Stimulated activated naive B cell treated with anti-CD40 and anti-IgM and Interleukin-4, amounts not matched to agents 10 μg/mL and 1 μg/mL and 100 μg/mL, for 72 hours (primary cell): ENCODE data around the gene MOB3B.
A peak's percentile ranks its signal among the peaks of the same experiment; 100 is the strongest.

Source experiments
- ATAC-seq, 2 donors: fragments of 150-1000 bp; cut with Tn5 transposase; replicated peaks; 2 replicates each; pipeline ENCODE4 v1.10.0; 2021; ENCODE audit warnings: moderate library complexity in 1 of 2
- DNase-seq: peaks from one replicate; pipeline ENCODE4 v3.0.0; 2021
- H3K27ac Mint-ChIP-seq: one replicate; pipeline ENCODE4 v1.8.0; 2022; ENCODE audit warnings: mild to moderate bottlenecking, mixed read lengths
- H3K27me3 Mint-ChIP-seq, 2 donors: one replicate each; pipeline ENCODE4 v1.8.0; 2022; ENCODE audit warnings: mixed read lengths in 2 of 2
- H3K36me3 Mint-ChIP-seq, 2 donors: one replicate each; pipeline ENCODE4 v1.8.0; 2022; ENCODE audit warnings: mixed read lengths in 2 of 2, mild to moderate bottlenecking in 1 of 2
- H3K4me1 Mint-ChIP-seq, 2 donors: one replicate each; pipeline ENCODE4 v1.8.0; 2022; ENCODE audit warnings: mixed read lengths in 2 of 2, mild to moderate bottlenecking in 1 of 2
- H3K4me3 Mint-ChIP-seq, 2 donors: one replicate each; pipeline ENCODE4 v1.8.0; 2022; ENCODE audit warnings: mild to moderate bottlenecking in 2 of 2, mixed read lengths in 2 of 2, moderate library complexity in 1 of 2
- H3K9me3 Mint-ChIP-seq, 2 donors: one replicate each; pipeline ENCODE4 v1.8.0; 2022; ENCODE audit warnings: mixed read lengths in 2 of 2, mild to moderate bottlenecking in 1 of 2

The MOB3B gene

GRCh38 chr9:27489087-27489876 is 40.3 kb downstream of the MOB3B start:
- DNase-seq (peak; percentile 27), ATAC-seq (peak; percentile 76 to 78)
- peak overlapping the region; percentile 5 to 20 for H3K4me3 Mint-ChIP-seq
- peaks cover 0 to 2% of the 10 kb centered on the region in 2 donors for H3K9me3 Mint-ChIP-seq
- peaks cover 2 to 3% of the 10 kb centered on the region in 2 donors for H3K36me3 Mint-ChIP-seq
- H3K27me3 Mint-ChIP-seq, result no peaks in the 10 kb centered on the region
- peaks cover 44 to 80% of the 10 kb centered on the region in 2 donors for H3K4me1 Mint-ChIP-seq
- no peak overlapping the region for H3K27ac Mint-ChIP-seq

- H3K9me3 Mint-ChIP-seq, result no peaks in the 10 kb centered on the region
- H3K27me3 Mint-ChIP-seq, result no peaks in the 10 kb centered on the region
- H3K27ac Mint-ChIP-seq, result no peak overlapping the region
- ATAC-seq (no peak), DNase-seq (no peak)
- no peak overlapping the region for H3K4me3 Mint-ChIP-seq
- no peaks in the 10 kb centered on the region for H3K36me3 Mint-ChIP-seq
- H3K4me1 Mint-ChIP-seq, result peaks cover 53 to 89% of the 10 kb centered on the region in 2 donors
These were observed 41.7 kb downstream of the MOB3B start for GRCh38 chr9:27487927-27488326.

- Mint-ChIP-seq H3K4me1 (peaks cover 58 to 91% of the 10 kb centered on the region in 2 donors), H3K27me3 (no peaks in the 10 kb centered on the region), H3K27ac (no peak overlapping the region), H3K36me3 (no peaks in the 10 kb centered on the region), H3K4me3 (no peak overlapping the region), H3K9me3 (no peaks in the 10 kb centered on the region)
- no peak for ATAC-seq
- no peak for DNase-seq
These were observed 42.4 kb downstream of the MOB3B start for GRCh38 chr9:27487128-27487640.

GRCh38 chr9:27485158-27485557 is 44.5 kb downstream of the MOB3B start:
- H3K4me1 Mint-ChIP-seq, result peaks cover 62 to 93% of the 10 kb centered on the region in 2 donors
- ATAC-seq (peak; percentile 76 to 80), DNase-seq (peak; percentile 24)
- no peak overlapping the region for H3K27ac Mint-ChIP-seq
- no peaks in the 10 kb centered on the region for H3K27me3 Mint-ChIP-seq
- H3K9me3 Mint-ChIP-seq, result no peaks in the 10 kb centered on the region
- H3K36me3 Mint-ChIP-seq, result peaks cover 0 to 4% of the 10 kb centered on the region in 2 donors
- H3K4me3 Mint-ChIP-seq, result peak overlapping the region in 1 of 2 donors; percentile 15

- Mint-ChIP-seq H3K4me3 (peak overlapping the region; percentile 44 to 64), H3K9me3 (peaks cover 0 to 1% of the 10 kb centered on the region in 2 donors), H3K36me3 (peaks cover 0 to 5% of the 10 kb centered on the region in 2 donors), H3K4me1 (peaks cover 50 to 90% of the 10 kb centered on the region in 2 donors), H3K27ac (no peak overlapping the region), H3K27me3 (no peaks in the 10 kb centered on the region)
- ATAC-seq (peak; percentile 84 to 87), DNase-seq (peak; percentile 26)
These were observed 46.0 kb downstream of the MOB3B start for GRCh38 chr9:27483576-27483975.

GRCh38 chr9:27482709-27483108 is 46.9 kb downstream of the MOB3B start:
- DNase-seq (no peak), ATAC-seq (no peak)
- no peaks in the 10 kb centered on the region for H3K27me3 Mint-ChIP-seq
- H3K4me3 Mint-ChIP-seq, result no peak overlapping the region
- H3K27ac Mint-ChIP-seq, result peak overlapping the region; percentile 65
- peaks cover 2 to 5% of the 10 kb centered on the region in 2 donors for H3K9me3 Mint-ChIP-seq
- peaks cover 45 to 92% of the 10 kb centered on the region in 2 donors for H3K4me1 Mint-ChIP-seq
- peaks cover 2 to 9% of the 10 kb centered on the region in 2 donors for H3K36me3 Mint-ChIP-seq

- H3K4me3 Mint-ChIP-seq, result no peak overlapping the region
- no peak overlapping the region for H3K27ac Mint-ChIP-seq
- H3K4me1 Mint-ChIP-seq, result peaks cover 38 to 90% of the 10 kb centered on the region in 2 donors
These were observed 51.3 kb downstream of the MOB3B start for GRCh38 chr9:27478322-27478721.

GRCh38 chr9:27476870-27477515 is 52.6 kb downstream of the MOB3B start:
- Mint-ChIP-seq H3K27ac (peak overlapping the region; percentile 70), H3K4me3 (no peak overlapping the region), H3K4me1 (peaks cover 33 to 93% of the 10 kb centered on the region in 2 donors), H3K36me3 (peaks cover 2 to 19% of the 10 kb centered on the region in 2 donors), H3K27me3 (no peaks in the 10 kb centered on the region), H3K9me3 (peaks cover 2 to 5% of the 10 kb centered on the region in 2 donors)
- DNase-seq (no peak), ATAC-seq (no peak)

More at GRCh38 chr9:27478322-27478721, 51.3 kb downstream of the MOB3B start:
- no peak for DNase-seq
- peaks cover 2 to 5% of the 10 kb centered on the region in 2 donors for H3K9me3 Mint-ChIP-seq
- peaks cover 2 to 19% of the 10 kb centered on the region in 2 donors for H3K36me3 Mint-ChIP-seq
- no peaks in the 10 kb centered on the region for H3K27me3 Mint-ChIP-seq
- ATAC-seq, result no peak

GRCh38 chr9:27475057-27475595 is 54.5 kb downstream of the MOB3B start:
- Mint-ChIP-seq H3K27ac (no peak overlapping the region), H3K27me3 (no peaks in the 10 kb centered on the region), H3K4me1 (peaks cover 37 to 94% of the 10 kb centered on the region in 2 donors), H3K36me3 (peaks cover 2 to 23% of the 10 kb centered on the region in 2 donors), H3K4me3 (no peak overlapping the region), H3K9me3 (peaks cover 2 to 5% of the 10 kb centered on the region in 2 donors)
- no peak for DNase-seq
- no peak for ATAC-seq

GRCh38 chr9:27474305-27474704 is 55.3 kb downstream of the MOB3B start:
- peaks cover 2 to 5% of the 10 kb centered on the region in 2 donors for H3K9me3 Mint-ChIP-seq
- DNase-seq (no peak), ATAC-seq (peak in 1 of 2 donors; percentile 18)
- H3K4me3 Mint-ChIP-seq, result no peak overlapping the region
- peak overlapping the region; percentile 49 for H3K27ac Mint-ChIP-seq
- peaks cover 2 to 23% of the 10 kb centered on the region in 2 donors for H3K36me3 Mint-ChIP-seq
- peaks cover 40 to 92% of the 10 kb centered on the region in 2 donors for H3K4me1 Mint-ChIP-seq
- no peaks in the 10 kb centered on the region for H3K27me3 Mint-ChIP-seq

GRCh38 chr9:27473111-27473529 is 56.5 kb downstream of the MOB3B start:
- H3K4me3 Mint-ChIP-seq, result no peak overlapping the region
- H3K27ac Mint-ChIP-seq, result no peak overlapping the region
- peaks cover 0 to 19% of the 10 kb centered on the region in 2 donors for H3K36me3 Mint-ChIP-seq
- no peak for DNase-seq
- ATAC-seq, result no peak
- H3K27me3 Mint-ChIP-seq, result no peaks in the 10 kb centered on the region
- H3K9me3 Mint-ChIP-seq, result no peaks in the 10 kb centered on the region
- H3K4me1 Mint-ChIP-seq, result peaks cover 48 to 94% of the 10 kb centered on the region in 2 donors

- H3K27ac Mint-ChIP-seq, result peak overlapping the region; percentile 31
- DNase-seq, result no peak
- H3K9me3 Mint-ChIP-seq, result no peaks in the 10 kb centered on the region
- peaks cover 0 to 22% of the 10 kb centered on the region in 2 donors for H3K36me3 Mint-ChIP-seq
- no peak for ATAC-seq
- H3K27me3 Mint-ChIP-seq, result no peaks in the 10 kb centered on the region
- peak overlapping the region in 1 of 2 donors; percentile 4 for H3K4me3 Mint-ChIP-seq
- peaks cover 42 to 94% of the 10 kb centered on the region in 2 donors for H3K4me1 Mint-ChIP-seq
These were observed 57.4 kb downstream of the MOB3B start for GRCh38 chr9:27472195-27472594.

- ATAC-seq (no peak), DNase-seq (no peak)
- no peak overlapping the region for H3K4me3 Mint-ChIP-seq
- peaks cover 40 to 94% of the 10 kb centered on the region in 2 donors for H3K4me1 Mint-ChIP-seq
- H3K27ac Mint-ChIP-seq, result no peak overlapping the region
- no peaks in the 10 kb centered on the region for H3K27me3 Mint-ChIP-seq
- peaks cover 0 to 23% of the 10 kb centered on the region in 2 donors for H3K36me3 Mint-ChIP-seq
- H3K9me3 Mint-ChIP-seq, result no peaks in the 10 kb centered on the region
These were observed 57.8 kb downstream of the MOB3B start for GRCh38 chr9:27471789-27472188.

- H3K27me3 Mint-ChIP-seq, result no peaks in the 10 kb centered on the region
- ATAC-seq (no peak), DNase-seq (no peak)
- H3K27ac Mint-ChIP-seq, result no peak overlapping the region
- H3K4me3 Mint-ChIP-seq, result no peak overlapping the region
- H3K4me1 Mint-ChIP-seq, result peaks cover 40 to 94% of the 10 kb centered on the region in 2 donors
- peaks cover 2 to 26% of the 10 kb centered on the region in 2 donors for H3K36me3 Mint-ChIP-seq
- H3K9me3 Mint-ChIP-seq, result peaks cover under 1 to 1% of the 10 kb centered on the region in 2 donors
These were observed 58.2 kb downstream of the MOB3B start for GRCh38 chr9:27471366-27471765.
